IMR-90 (cell line): ENCODE data around the gene RGS17. TPM values are rescaled to one million over a fixed set of nuclear protein-coding genes. Genes with fewer than 3 reads are reported as not detected.
A peak's percentile ranks its signal among the peaks of the same experiment; 100 is the strongest.

ENCODE experiments used
- ATAC-seq: fragments of 200-7000 bp; cut with Tn5 transposase; 2 replicates; pipeline ENCODE4 v1.9.1; 2020; ENCODE audit warnings: low read depth, mild to moderate bottlenecking, moderate library complexity
- BruUV-seq: library from RNA; stranded (reverse); fragments of 400-500 nt; replicated peaks from 2 replicates; lab custom pipeline; 2021; lab: Mats Ljungman, UMichigan
- CTCF ChIA-PET: fragments of 300-600 bp; formaldehyde crosslinking; extraction: SDS; loops from one replicate; lab custom pipeline; 2021; ENCODE audit warnings: antibody characterized with exemption; lab: Yijun Ruan, JAX
- POLR2A ChIA-PET: fragments of 300-600 bp; sonication (Branson Sonifier 250); formaldehyde crosslinking; loops from one replicate; lab custom pipeline; 2022; ENCODE audit warnings: antibody characterized with exemption; ENCODE audit not compliant: unreplicated experiment; lab: Charles Lee
- DNase-seq: peaks from one replicate; pipeline ENCODE4 v3.0.0; 2013
- H2AFZ ChIP-seq: replicated peaks from 2 replicates; pipeline ENCODE3; 2013; ENCODE audit warnings: low read length, mild to moderate bottlenecking; ENCODE audit not compliant: poor library complexity
- H2AK5ac ChIP-seq: 2 replicates; pipeline ENCODE4 v1.6.1; 2013; ENCODE audit warnings: low read depth, low read length, inconsistent platforms
- H2AK9ac ChIP-seq: replicated peaks from 2 replicates; pipeline ENCODE3; 2013; ENCODE audit warnings: mild to moderate bottlenecking, low read depth, low read length, moderate library complexity; ENCODE audit not compliant: poor library complexity
- H2BK120ac ChIP-seq: 2 replicates; pipeline ENCODE4 v1.6.1; 2013; ENCODE audit warnings: low read depth, low read length, inconsistent platforms
- H2BK15ac ChIP-seq: 3 replicates; pipeline ENCODE4 v1.6.1; 2013; ENCODE audit warnings: low read depth, low read length, inconsistent platforms
- H2BK20ac ChIP-seq: 2 replicates; pipeline ENCODE4 v1.6.1; 2013; ENCODE audit warnings: low read depth, mild to moderate bottlenecking, inconsistent platforms, low read length, moderate library complexity
- H2BK5ac ChIP-seq: 2 replicates; pipeline ENCODE4 v1.6.1; 2013; ENCODE audit warnings: mild to moderate bottlenecking, low read depth, low read length, inconsistent platforms; ENCODE audit not compliant: poor library complexity, severe bottlenecking
- H3K14ac ChIP-seq: replicated peaks from 2 replicates; pipeline ENCODE4 v1.6.1; 2013; ENCODE audit warnings: low read depth, low read length, inconsistent platforms
- H3K18ac ChIP-seq: 2 replicates; pipeline ENCODE4 v1.6.1; 2013; ENCODE audit warnings: low read depth, low read length, control low read depth
- H3K23ac ChIP-seq: 2 replicates; pipeline ENCODE4 v1.6.1; 2013; ENCODE audit warnings: low read depth, low read length, inconsistent platforms
- H3K27ac ChIP-seq: 2 replicates; pipeline ENCODE4 v1.5.1; 2013; ENCODE audit warnings: mild to moderate bottlenecking, control low read depth, low read length; ENCODE audit not compliant: insufficient read depth
- H3K27me3 ChIP-seq: 2 replicates; pipeline ENCODE4 v1.6.1; 2013; ENCODE audit warnings: low read length; ENCODE audit not compliant: control insufficient read depth, insufficient read depth
- H3K36me3 ChIP-seq: 2 replicates; pipeline ENCODE4 v1.6.1; 2013; ENCODE audit warnings: low read length, mixed read lengths; ENCODE audit not compliant: control insufficient read depth, insufficient read depth
- H3K4ac ChIP-seq: 2 replicates; pipeline ENCODE4 v1.6.1; 2013; ENCODE audit warnings: low read depth, low read length, inconsistent platforms
- H3K4me1 ChIP-seq: 2 replicates; pipeline ENCODE4 v1.6.1; 2013; ENCODE audit warnings: low read length, mixed read lengths; ENCODE audit not compliant: control insufficient read depth, insufficient read depth
- H3K4me2 ChIP-seq: 2 replicates; pipeline ENCODE4 v1.6.1; 2013; ENCODE audit warnings: low read depth, mild to moderate bottlenecking, control low read depth, low read length, moderate library complexity
- H3K4me3 ChIP-seq: 2 replicates; pipeline ENCODE4 v1.5.1; 2013; ENCODE audit warnings: low read depth, mild to moderate bottlenecking, control low read depth, low read length, moderate library complexity; ENCODE audit not compliant: insufficient read depth
- H3K56ac ChIP-seq: 2 replicates; pipeline ENCODE4 v1.6.1; 2013; ENCODE audit warnings: low read length, inconsistent platforms; ENCODE audit not compliant: insufficient read depth; ENCODE audit errors: extremely low read depth
- H3K79me1 ChIP-seq, 2 experiments: 2 replicates each; pipeline ENCODE4 v1.6.1; 2013; ENCODE audit warnings: low read length in 2 of 2, inconsistent platforms in 1 of 2, low read depth in 1 of 2
- H3K9ac ChIP-seq: 2 replicates; pipeline ENCODE4 v1.6.1; 2013; ENCODE audit warnings: low read depth, low read length, control low read depth
- H3K9me1 ChIP-seq: 2 replicates; pipeline ENCODE4 v1.6.1; 2013; ENCODE audit warnings: low read length, inconsistent platforms; ENCODE audit not compliant: insufficient read depth
- H3K9me3 ChIP-seq: 2 replicates; pipeline ENCODE4 v1.6.1; 2013; ENCODE audit warnings: low read length; ENCODE audit not compliant: control insufficient read depth, insufficient read depth
- H4K20me1 ChIP-seq: 2 replicates; pipeline ENCODE4 v1.6.1; 2013; ENCODE audit warnings: low read length, inconsistent platforms; ENCODE audit not compliant: insufficient read depth
- H4K5ac ChIP-seq: 2 replicates; pipeline ENCODE4 v1.6.1; 2013; ENCODE audit warnings: mild to moderate bottlenecking, low read depth, low read length, control low read depth
- H4K8ac ChIP-seq, 2 experiments: 2 replicates each; pipeline ENCODE4 v1.6.1; 2013; ENCODE audit warnings: low read depth in 2 of 2, low read length in 2 of 2, control low read depth in 1 of 2, inconsistent platforms in 1 of 2
- H4K91ac ChIP-seq: 2 replicates; pipeline ENCODE4 v1.6.1; 2013; ENCODE audit warnings: low read depth, low read length, inconsistent platforms; ENCODE audit not compliant: insufficient read depth
- MAFK ChIP-seq: IDR thresholded peaks from 2 replicates; pipeline ENCODE4 v1.6.1; 2012; ENCODE audit warnings: low read depth, low read length, improper control_type of control experiment
- dilution Hi-C: fragments of 300-500 bp; cut with HindIII; formaldehyde crosslinking; loops from one replicate; pipeline ENCODE4 v1.14.3; 2018; ENCODE audit warnings: low sequenced_read_pairs; ENCODE audit not compliant: unreplicated experiment
- in situ Hi-C: fragments of 300-500 bp; cut with MboI; formaldehyde crosslinking; loops from 3 replicates; pipeline ENCODE4 v1.14.3; 2019; ENCODE audit warnings: low sequenced_read_pairs, inconsistent platforms, mixed read lengths
- intact Hi-C: fragments of 100-400 bp; cut with micrococcal nuclease; formaldehyde crosslinking; loops from 2 replicates; pipeline ENCODE4 v1.10.0; 2022
- polyA plus RNA-seq, 3 experiments: library from polyadenylated mRNA; depleted of rRNA; stranded (reverse); fragments of >200 nt; gene quantifications; 2 replicates each; pipeline ENCODE4 v1.2.3, GENCODE V29; 2012; ENCODE audit warnings: low replicate concordance in 1 of 3
- total RNA-seq: library from RNA; depleted of rRNA; stranded (reverse); fragments of >200 nt; gene quantifications from 2 replicates; pipeline ENCODE4 v1.2.3, GENCODE V29; 2012
- TF ChIP-seq, protein P1 (sequence below): conservative IDR thresholded peaks from 2 replicates; pipeline ENCODE4 v1.5.1; 2012; ENCODE audit warnings: mild to moderate bottlenecking, low read depth, low read length, improper control_type of control experiment

RGS17 gene
- total and polyA plus RNA-seq, 2 of the 4 experiments (the other 2 are of a cell fraction) = 0.75 to 1.4 TPM

- Histone ChIP-seq H4K8ac (no peak overlapping the region), H3K23ac (no peak overlapping the region), H3K9me1 (no peaks in the 10 kb centered on the region), H4K20me1 (no peaks in the 10 kb centered on the region), H3K4me3 (no peak overlapping the region), H3K27ac (no peak overlapping the region), H2AK9ac (no peak overlapping the region), H2BK120ac (no peak overlapping the region), H3K9ac (no peak overlapping the region), H2BK5ac (no peak overlapping the region), H3K56ac (no peak overlapping the region), H3K4me1 (no peaks in the 10 kb centered on the region), H3K27me3 (peaks cover 6% of the 10 kb centered on the region; the same call in 1 of the 2 replicates), H3K9me3 (peaks cover 4% of the 10 kb centered on the region; the same call in 1 of the 2 replicates), H4K5ac (no peak overlapping the region), H3K14ac (no peak overlapping the region), H3K4me2 (no peak overlapping the region), H3K4ac (no peak overlapping the region), H3K36me3 (no peaks in the 10 kb centered on the region), H3K79me1 (no peaks in the 10 kb centered on the region), H2AFZ (no peak overlapping the region), H2BK20ac (no peak overlapping the region), H4K91ac (no peak overlapping the region), H3K18ac (no peak overlapping the region), H2BK15ac (no peak overlapping the region), H2AK5ac (no peak overlapping the region)
- ChIA-PET POLR2A (no interaction called here), CTCF (interaction anchor here (0.7 kb wide), 1 partner anchor 1301 kb away, joined by 3 read pairs; no protein-coding TSS in a partner anchor)
- DNase-seq (no peak), ATAC-seq (no peak)
- dilution Hi-C loops (no loop called here), in situ Hi-C loops (no loop called here), intact Hi-C loops (no loop called here)
- BruUV-seq = no TSS peak
- TF ChIP-seq, protein P1, sequence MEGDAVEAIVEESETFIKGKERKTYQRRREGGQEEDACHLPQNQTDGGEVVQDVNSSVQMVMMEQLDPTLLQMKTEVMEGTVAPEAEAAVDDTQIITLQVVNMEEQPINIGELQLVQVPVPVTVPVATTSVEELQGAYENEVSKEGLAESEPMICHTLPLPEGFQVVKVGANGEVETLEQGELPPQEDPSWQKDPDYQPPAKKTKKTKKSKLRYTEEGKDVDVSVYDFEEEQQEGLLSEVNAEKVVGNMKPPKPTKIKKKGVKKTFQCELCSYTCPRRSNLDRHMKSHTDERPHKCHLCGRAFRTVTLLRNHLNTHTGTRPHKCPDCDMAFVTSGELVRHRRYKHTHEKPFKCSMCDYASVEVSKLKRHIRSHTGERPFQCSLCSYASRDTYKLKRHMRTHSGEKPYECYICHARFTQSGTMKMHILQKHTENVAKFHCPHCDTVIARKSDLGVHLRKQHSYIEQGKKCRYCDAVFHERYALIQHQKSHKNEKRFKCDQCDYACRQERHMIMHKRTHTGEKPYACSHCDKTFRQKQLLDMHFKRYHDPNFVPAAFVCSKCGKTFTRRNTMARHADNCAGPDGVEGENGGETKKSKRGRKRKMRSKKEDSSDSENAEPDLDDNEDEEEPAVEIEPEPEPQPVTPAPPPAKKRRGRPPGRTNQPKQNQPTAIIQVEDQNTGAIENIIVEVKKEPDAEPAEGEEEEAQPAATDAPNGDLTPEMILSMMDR = no peak
- TF ChIP-seq MAFK = peak; percentile 38; the same call in 1 of the 2 replicates
Observed at GRCh38 chr6:153146413-153146812, 15.3 kb upstream of the RGS17 start.
